CD4-positive, CD25-positive, alpha-beta regulatory T cell (primary cell): Measurements from ENCODE around the gene PKHD1. TPM values are rescaled to one million over a fixed set of nuclear protein-coding genes. Genes with fewer than 3 reads are reported as not detected.
A peak's percentile ranks its signal among the peaks of the same experiment; 100 is the strongest.
"Not testable (repeated sequence)": the region's sequence is repeated elsewhere in the genome, so short reads cannot be mapped to it uniquely, and the experiment has no call there.

Experiments
- ATAC-seq, 2 donors: fragments of 150-1000 bp; cut with Tn5 transposase; one replicate each; pipeline ENCODE4 v1.10.0; 2021; ENCODE audit warnings: low read depth in 2 of 2, moderate number of reproducible peaks in 2 of 2, moderate library complexity in 1 of 2
- DNase-seq, 3 donors: peaks; one replicate each; pipeline versions ENCODE4 v3.0.0 to v3.0.0-alpha.2; 2012 to 2022; ENCODE audit warnings: mixed read lengths in 1 of 3
- H3K27ac ChIP-seq: one replicate; pipeline ENCODE4 v1.7.0; 2013; ENCODE audit warnings: mild to moderate bottlenecking, low read length; ENCODE audit not compliant: insufficient read depth, poor library complexity, severe bottlenecking
- H3K27me3 ChIP-seq: one replicate; pipeline ENCODE4 v1.7.0; 2013; ENCODE audit warnings: low read length; ENCODE audit not compliant: control insufficient read depth, insufficient read depth
- H3K36me3 ChIP-seq: one replicate; pipeline ENCODE4 v1.7.0; 2013; ENCODE audit warnings: mild to moderate bottlenecking, low read length, moderate library complexity; ENCODE audit not compliant: control insufficient read depth, insufficient read depth
- H3K4me1 ChIP-seq: 2 replicates; pipeline ENCODE4 v1.7.0; 2013; ENCODE audit warnings: mild to moderate bottlenecking, low read length; ENCODE audit not compliant: insufficient read depth, control insufficient read depth, poor library complexity, severe bottlenecking
- H3K4me3 ChIP-seq: one replicate; pipeline ENCODE4 v1.7.0; 2013; ENCODE audit warnings: low read depth, mild to moderate bottlenecking, low read length, moderate library complexity
- H3K9me3 ChIP-seq, 2 experiments: 1 replicate in 1 of 2; 2 replicates in 1 of 2; pipeline ENCODE4 v1.7.0; 2013; ENCODE audit warnings: low read length in 2 of 2, mild to moderate bottlenecking in 1 of 2, moderate library complexity in 1 of 2; ENCODE audit not compliant: control insufficient read depth in 2 of 2
- H3K27ac Mint-ChIP-seq, 3 donors: one replicate each; pipeline ENCODE4 v1.8.0; 2020 to 2022; ENCODE audit warnings: mild to moderate bottlenecking in 3 of 3, mixed read lengths in 3 of 3, moderate library complexity in 2 of 3
- H3K27me3 Mint-ChIP-seq: one replicate; pipeline ENCODE4 v1.8.0; 2022; ENCODE audit warnings: mild to moderate bottlenecking, mixed read lengths
- H3K36me3 Mint-ChIP-seq: one replicate; pipeline ENCODE4 v1.8.0; 2020; ENCODE audit warnings: mixed read lengths
- H3K4me1 Mint-ChIP-seq, 4 donors: one replicate each; pipeline ENCODE4 v1.8.0; 2020 to 2022; ENCODE audit warnings: mixed read lengths in 4 of 4, mild to moderate bottlenecking in 1 of 4
- H3K4me3 Mint-ChIP-seq, 4 donors: one replicate each; pipeline ENCODE4 v1.8.0; 2020 to 2022; ENCODE audit warnings: mild to moderate bottlenecking in 4 of 4, mixed read lengths in 4 of 4, moderate library complexity in 3 of 4
- H3K9me3 Mint-ChIP-seq, 7 donors: one replicate each; pipeline ENCODE4 v1.8.0; 2020 to 2022; ENCODE audit warnings: mixed read lengths in 7 of 7, mild to moderate bottlenecking in 3 of 7, moderate library complexity in 2 of 7
- polyA plus RNA-seq, 4 donors: library from polyadenylated mRNA; unstranded; fragments of 300-500 nt; fragmentation: Illumina TruSeq; gene quantifications; one replicate each; pipeline ENCODE4 v1.2.3, GENCODE V29; 2021
- total RNA-seq: library from RNA; stranded (reverse); gene quantifications from one replicate; pipeline ENCODE4 v1.2.3, GENCODE V29; 2022

PKHD1 gene
- total and polyA plus RNA-seq, 5 donors from 2014 or later: 0.02 TPM; not detected in 4

DNA sequence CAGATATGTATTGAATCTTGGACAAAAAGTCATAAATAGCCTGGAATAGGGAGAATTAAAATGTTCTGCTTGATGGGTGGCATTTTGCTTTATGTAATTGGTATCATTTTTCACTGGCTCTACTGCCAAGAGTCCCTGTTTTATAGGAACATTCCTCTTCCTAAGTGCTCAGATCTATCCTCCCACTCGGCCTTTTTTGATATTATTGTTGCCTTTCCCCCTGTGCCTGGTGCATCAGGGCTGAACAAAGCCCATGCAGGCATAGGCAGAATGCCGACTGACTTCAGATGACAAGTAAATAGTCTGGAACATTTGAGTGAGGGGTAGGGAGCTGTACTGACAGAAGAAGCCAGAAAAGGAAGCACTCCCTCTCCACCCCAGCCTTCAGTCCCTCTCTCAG is 127.0 kb downstream of the PKHD1 start:
- ATAC-seq (no peak), DNase-seq (no peak)
- Mint-ChIP-seq H3K27ac (no peak overlapping the region), H3K9me3 (peaks cover 0 to 6% (median 0%) of the 10 kb centered on the region in 7 donors), H3K27me3 (peaks cover 10% of the 10 kb centered on the region), H3K4me1 (no peaks in the 10 kb centered on the region), H3K36me3 (no peaks in the 10 kb centered on the region), H3K4me3 (no peak overlapping the region)
- no peak overlapping the region for H3K4me3 ChIP-seq
- H3K27me3 ChIP-seq: peaks cover 4% of the 10 kb centered on the region
- no peaks in the 10 kb centered on the region for H3K9me3 ChIP-seq
- H3K36me3 ChIP-seq: no peaks in the 10 kb centered on the region
- H3K4me1 ChIP-seq: no peaks in the 10 kb centered on the region
- no peak overlapping the region for H3K27ac ChIP-seq

DNA sequence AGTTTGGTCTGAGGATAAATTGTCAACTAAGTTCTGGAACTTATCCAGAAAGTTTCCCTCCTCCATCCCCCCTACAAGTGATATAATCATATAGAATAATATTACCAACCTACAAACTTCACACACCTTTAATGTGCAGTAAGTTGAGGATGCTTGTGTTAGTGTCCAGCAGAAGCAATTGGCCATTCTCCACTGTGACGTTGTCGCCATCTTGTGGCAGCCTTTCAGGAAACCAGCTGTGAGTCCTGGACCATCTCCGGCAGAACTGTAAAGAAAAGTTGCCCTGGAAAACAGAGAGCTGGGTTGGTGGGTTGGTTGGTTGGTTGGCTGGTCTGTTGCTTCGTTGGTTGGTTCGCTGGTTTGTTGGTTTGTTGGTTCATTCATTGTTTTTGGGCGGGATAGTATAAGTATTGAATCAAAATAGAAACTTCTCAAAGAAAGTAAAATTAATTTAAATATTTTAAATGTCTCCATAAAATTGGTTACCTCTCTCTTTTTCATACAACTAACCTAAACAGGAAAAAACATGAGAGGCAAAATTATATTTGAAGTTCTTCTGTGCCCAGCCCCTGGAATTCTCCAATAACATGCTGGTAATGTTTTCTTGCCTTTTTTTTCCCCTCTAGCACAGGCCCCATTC is 127.5 kb downstream of the PKHD1 start:
- Mint-ChIP-seq H3K27me3 (peaks cover 8% of the 10 kb centered on the region), H3K36me3 (no peaks in the 10 kb centered on the region), H3K4me3 (no peak overlapping the region), H3K9me3 (peaks cover 0 to 6% (median 0%) of the 10 kb centered on the region in 7 donors), H3K4me1 (no peaks in the 10 kb centered on the region), H3K27ac (no peak overlapping the region)
- Histone ChIP-seq H3K27me3 (peaks cover 4% of the 10 kb centered on the region), H3K4me1 (no peaks in the 10 kb centered on the region), H3K4me3 (no peak overlapping the region), H3K9me3 (no peaks in the 10 kb centered on the region), H3K27ac (no peak overlapping the region), H3K36me3 (no peaks in the 10 kb centered on the region)
- DNase-seq (peak in 1 of 3 donors; percentile 48), ATAC-seq (no peak)

DNA sequence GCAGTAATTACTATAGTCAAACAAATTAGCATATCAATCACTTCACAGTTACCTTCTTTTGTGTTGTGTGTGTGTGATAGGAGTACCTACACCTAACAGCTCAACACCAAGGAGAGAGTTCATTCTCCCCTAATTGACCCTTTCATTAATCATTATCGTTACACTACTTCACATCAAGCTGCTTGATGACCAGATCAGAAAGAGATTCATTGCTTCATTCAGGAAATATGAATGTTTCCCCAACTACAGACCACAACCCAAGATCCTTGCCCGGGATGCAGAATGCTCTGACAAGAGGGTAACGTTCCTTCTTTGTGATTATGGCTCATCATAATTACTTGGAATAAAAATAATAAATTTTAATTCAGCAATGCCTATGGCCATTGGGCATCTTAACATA is 132.7 kb downstream of the PKHD1 start:
- H3K4me1 Mint-ChIP-seq: no peaks in the 10 kb centered on the region

DNA sequence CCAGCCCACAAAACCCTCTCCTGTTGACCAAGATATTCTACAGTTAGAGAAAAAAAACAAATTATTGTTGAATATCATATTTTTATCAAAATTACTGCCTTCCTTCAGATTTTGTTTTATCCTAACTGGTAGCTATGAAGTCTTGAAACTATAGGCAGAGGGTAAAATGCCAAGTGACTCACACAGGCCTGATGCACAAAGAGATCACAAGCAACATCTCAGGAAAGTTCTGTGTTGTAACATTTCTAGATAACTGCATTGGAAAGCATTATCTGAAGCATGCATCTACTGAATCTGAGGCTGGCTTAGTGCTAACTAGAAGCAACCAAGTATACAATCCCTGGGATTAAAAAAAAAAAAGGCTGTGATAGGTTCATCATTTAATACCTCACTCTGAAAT is 134.2 kb downstream of the PKHD1 start:
- Mint-ChIP-seq H3K9me3 (peaks cover 0 to 7% (median 0%) of the 10 kb centered on the region in 7 donors), H3K4me3 (no peak overlapping the region), H3K27ac (no peak overlapping the region), H3K4me1 (no peaks in the 10 kb centered on the region), H3K27me3 (peaks cover 5% of the 10 kb centered on the region), H3K36me3 (no peaks in the 10 kb centered on the region)
- Histone ChIP-seq H3K4me3 (no peak overlapping the region), H3K4me1 (no peaks in the 10 kb centered on the region), H3K27me3 (no peaks in the 10 kb centered on the region), H3K9me3 (no peaks in the 10 kb centered on the region), H3K27ac (no peak overlapping the region), H3K36me3 (no peaks in the 10 kb centered on the region)
- DNase-seq: no peak
- ATAC-seq: no peak

More for the DNA sequence above, 132.7 kb downstream of the PKHD1 start:
- Histone ChIP-seq H3K36me3 (no peaks in the 10 kb centered on the region), H3K4me3 (no peak overlapping the region), H3K27me3 (no peaks in the 10 kb centered on the region), H3K9me3 (no peaks in the 10 kb centered on the region), H3K27ac (no peak overlapping the region), H3K4me1 (no peaks in the 10 kb centered on the region)
- Mint-ChIP-seq H3K4me3 (no peak overlapping the region), H3K27ac (no peak overlapping the region), H3K9me3 (peaks cover 0 to 7% (median 0%) of the 10 kb centered on the region in 7 donors), H3K27me3 (peaks cover 5% of the 10 kb centered on the region), H3K36me3 (no peaks in the 10 kb centered on the region)
- DNase-seq (no peak), ATAC-seq (no peak)

DNA sequence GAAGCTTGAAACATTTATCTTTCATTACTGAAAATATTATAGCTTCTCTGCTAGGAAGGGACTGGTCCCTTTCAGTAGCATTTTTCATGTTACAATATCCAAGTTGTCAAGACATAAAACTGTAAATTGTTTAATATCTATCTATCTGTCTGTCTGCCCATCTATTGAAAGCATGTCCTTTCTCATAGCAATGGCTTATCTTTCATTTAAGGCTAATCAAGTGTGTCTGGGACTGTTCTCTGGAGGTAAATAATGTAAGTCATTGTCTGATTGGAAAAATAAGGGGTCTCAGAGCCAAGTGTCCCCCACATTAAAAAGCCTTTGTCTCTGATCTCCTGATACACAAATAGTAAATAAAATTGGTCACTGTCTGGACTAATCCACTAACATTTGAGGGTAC is 135.5 kb downstream of the PKHD1 start:
- no peaks in the 10 kb centered on the region for H3K27me3 Mint-ChIP-seq
- DNase-seq: no peak

DNA sequence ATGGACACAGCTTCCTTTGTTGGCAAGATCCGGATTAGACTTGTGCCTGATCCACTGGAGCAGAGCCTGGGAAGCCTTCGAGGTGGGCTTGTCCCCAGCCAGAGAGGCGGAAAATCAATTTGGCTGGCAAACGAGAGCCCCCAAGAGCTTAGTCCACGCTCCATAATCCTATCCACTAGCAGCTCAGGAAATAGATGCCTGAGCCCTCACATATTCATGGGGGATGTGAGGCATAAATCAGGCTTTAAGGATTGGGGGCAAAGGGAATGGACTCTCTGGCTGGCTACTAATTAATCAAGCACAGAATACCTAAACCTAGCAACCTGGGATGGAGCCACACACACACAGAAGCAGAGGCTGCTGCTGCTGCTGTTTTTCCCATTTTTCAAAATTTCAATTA is 137.9 kb downstream of the PKHD1 start:
- no peak overlapping the region for H3K4me3 Mint-ChIP-seq
- DNase-seq (no peak), ATAC-seq (no peak)
- no peaks in the 10 kb centered on the region for H3K36me3 Mint-ChIP-seq
- no peaks in the 10 kb centered on the region for H3K4me1 Mint-ChIP-seq
- Histone ChIP-seq H3K27ac (no peak overlapping the region), H3K9me3 (no peaks in the 10 kb centered on the region), H3K27me3 (peaks cover 3% of the 10 kb centered on the region), H3K4me1 (no peaks in the 10 kb centered on the region), H3K36me3 (no peaks in the 10 kb centered on the region), H3K4me3 (no peak overlapping the region)
- H3K27ac Mint-ChIP-seq: no peak overlapping the region
- H3K27me3 Mint-ChIP-seq: no peaks in the 10 kb centered on the region
- H3K9me3 Mint-ChIP-seq: peaks cover 0 to 1% (median 0%) of the 10 kb centered on the region in 7 donors

More for the DNA sequence above, 135.5 kb downstream of the PKHD1 start:
- Histone ChIP-seq H3K9me3 (no peaks in the 10 kb centered on the region), H3K27ac (no peak overlapping the region), H3K4me3 (no peak overlapping the region), H3K4me1 (no peaks in the 10 kb centered on the region), H3K27me3 (peaks cover 3% of the 10 kb centered on the region), H3K36me3 (no peaks in the 10 kb centered on the region)
- Mint-ChIP-seq H3K36me3 (no peaks in the 10 kb centered on the region), H3K27ac (no peak overlapping the region), H3K9me3 (peaks cover 0 to 1% (median 0%) of the 10 kb centered on the region in 7 donors), H3K4me1 (no peaks in the 10 kb centered on the region), H3K4me3 (no peak overlapping the region)
- no peak for ATAC-seq

DNA sequence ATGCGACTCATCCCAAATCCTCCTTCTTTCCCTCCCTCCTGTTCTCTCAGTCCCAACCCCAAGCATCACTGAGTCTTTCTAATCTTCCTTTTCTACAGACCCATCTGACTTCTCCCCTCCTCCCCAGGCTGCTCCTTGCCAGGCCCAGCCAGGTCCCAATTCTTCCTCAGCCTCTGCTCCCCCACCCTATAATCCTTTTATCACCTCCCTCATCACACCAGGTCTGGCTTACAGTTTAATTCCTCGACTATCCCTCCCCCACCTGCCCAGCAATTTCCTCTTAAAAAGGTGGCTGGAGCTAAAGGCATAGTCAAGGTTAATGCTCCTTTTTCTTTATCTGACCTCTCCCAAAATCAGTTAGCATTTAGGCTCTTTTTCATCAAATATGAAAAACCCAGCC is 147.7 kb downstream of the PKHD1 start:
- H3K4me3 Mint-ChIP-seq, H3K27me3 Mint-ChIP-seq, H3K4me1 ChIP-seq, DNase-seq, H3K9me3 Mint-ChIP-seq, H3K4me1 Mint-ChIP-seq, H3K36me3 ChIP-seq, H3K4me3 ChIP-seq, H3K27ac ChIP-seq, H3K9me3 ChIP-seq, H3K27me3 ChIP-seq, H3K27ac Mint-ChIP-seq, H3K36me3 Mint-ChIP-seq, ATAC-seq: not testable (repeated sequence)

DNA sequence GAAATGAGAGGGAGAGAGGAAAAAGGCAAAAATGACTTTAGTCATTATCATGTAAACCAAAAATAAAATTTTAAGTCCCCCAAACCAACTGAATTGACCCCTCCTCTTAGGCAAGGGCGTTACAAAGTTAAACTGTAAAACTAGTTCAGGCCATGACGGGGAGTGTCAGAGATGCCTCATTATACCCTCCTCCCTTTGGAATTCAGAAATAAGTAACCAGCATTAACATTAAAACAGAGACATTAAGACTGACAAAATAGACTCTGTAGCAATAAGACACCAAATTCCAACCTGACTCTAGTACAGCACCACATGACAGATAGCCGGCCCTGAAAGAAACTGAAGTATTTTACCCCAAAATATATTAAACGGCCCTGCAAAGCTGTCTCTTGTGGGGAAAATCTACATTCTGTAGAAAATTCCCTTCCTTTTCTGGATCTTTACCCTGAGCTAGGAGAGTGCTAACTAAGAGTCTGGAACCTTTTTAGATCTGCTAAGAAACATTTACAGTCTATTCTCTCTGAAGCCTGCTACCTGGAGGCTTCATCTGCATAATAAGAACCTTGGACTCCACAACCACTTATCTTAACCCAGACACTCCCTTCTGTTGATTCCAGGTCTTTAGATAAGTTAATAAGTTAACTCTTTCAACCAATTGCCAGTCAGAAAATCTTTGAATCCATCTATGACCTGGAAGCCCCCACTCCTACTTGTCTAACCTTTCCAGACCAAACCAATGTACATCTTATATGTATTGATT is 150.7 kb downstream of the PKHD1 start:
- H3K27ac Mint-ChIP-seq: no peak overlapping the region
- Histone ChIP-seq H3K9me3 (no peaks in the 10 kb centered on the region), H3K4me1 (no peaks in the 10 kb centered on the region), H3K27ac (no peak overlapping the region), H3K4me3 (no peak overlapping the region), H3K36me3 (no peaks in the 10 kb centered on the region), H3K27me3 (no peaks in the 10 kb centered on the region)
- H3K4me3 Mint-ChIP-seq: no peak overlapping the region
- no peaks in the 10 kb centered on the region for H3K27me3 Mint-ChIP-seq
- ATAC-seq: no peak
- no peak for DNase-seq
- no peaks in the 10 kb centered on the region for H3K9me3 Mint-ChIP-seq
- H3K36me3 Mint-ChIP-seq: no peaks in the 10 kb centered on the region
- no peaks in the 10 kb centered on the region for H3K4me1 Mint-ChIP-seq
